GM23338 (cell line): ENCODE data around the gene ZNF681. TPM values are rescaled to one million over a fixed set of nuclear protein-coding genes. Genes with fewer than 3 reads are reported as not detected.

Source experiments
- ATAC-seq: fragments of 200-7000 bp; cut with Tn5 transposase; 3 replicates; pipeline ENCODE4 v1.9.1; 2020
- DNase-seq: peaks from one replicate; pipeline ENCODE4 v3.0.0-alpha.2; 2015; ENCODE audit warnings: low spot score
- H2AFZ ChIP-seq: fragments of 200-600 bp; sonication (generic); 2 replicates; pipeline ENCODE4 v1.8.0; 2016; ENCODE audit warnings: antibody characterized with exemption, mild to moderate bottlenecking, moderate library complexity
- H3F3A ChIP-seq: fragments of 200-600 bp; sonication (generic); replicated peaks from 2 replicates; pipeline ENCODE4 v1.8.0; 2017; ENCODE audit warnings: antibody characterized with exemption, mixed run types, low read depth
- H3K27ac ChIP-seq: fragments of 200-600 bp; sonication (generic); 2 replicates; pipeline ENCODE4 v1.6.1; 2016; ENCODE audit warnings: low read depth
- H3K27me3 ChIP-seq: fragments of 200-600 bp; sonication (generic); 2 replicates; pipeline ENCODE4 v1.8.0; 2016; ENCODE audit warnings: mild to moderate bottlenecking, mixed run types, moderate library complexity; ENCODE audit not compliant: insufficient read depth
- H3K36me3 ChIP-seq: fragments of 200-600 bp; sonication (generic); 2 replicates; pipeline ENCODE4 v1.8.0; 2016; ENCODE audit warnings: mild to moderate bottlenecking; ENCODE audit not compliant: insufficient read depth
- H3K4me1 ChIP-seq: fragments of 200-600 bp; sonication (generic); 2 replicates; pipeline ENCODE4 v1.8.0; 2016; ENCODE audit warnings: mild to moderate bottlenecking, moderate library complexity; ENCODE audit not compliant: insufficient read depth
- H3K4me2 ChIP-seq: fragments of 200-600 bp; sonication (generic); 2 replicates; pipeline ENCODE4 v1.7.1; 2017; ENCODE audit warnings: mixed run types
- H3K4me3 ChIP-seq: fragments of 200-600 bp; sonication (generic); 2 replicates; pipeline ENCODE4 v1.6.1; 2016; ENCODE audit warnings: mixed run types
- H3K79me2 ChIP-seq: fragments of 200-600 bp; sonication (generic); replicated peaks from 2 replicates; pipeline ENCODE4 v1.8.0; 2017; ENCODE audit warnings: mild to moderate bottlenecking; ENCODE audit not compliant: insufficient read depth
- H3K9me2 ChIP-seq: fragments of 200-600 bp; sonication (generic); 2 replicates; pipeline ENCODE4 v1.8.0; 2017; ENCODE audit not compliant: insufficient read depth
- H4K20me1 ChIP-seq: fragments of 200-600 bp; sonication (generic); replicated peaks from 2 replicates; pipeline ENCODE4 v1.8.0; 2017; ENCODE audit warnings: mild to moderate bottlenecking; ENCODE audit not compliant: insufficient read depth
- H3K27ac Mint-ChIP-seq: 2 replicates; pipeline ENCODE4 v1.8.0; 2020; ENCODE audit warnings: inconsistent platforms, mild to moderate bottlenecking, moderate library complexity, mixed read lengths
- H3K27me3 Mint-ChIP-seq: 3 replicates; pipeline ENCODE4 v1.8.0; 2022; ENCODE audit warnings: low read depth, mild to moderate bottlenecking, moderate library complexity, mixed read lengths, inconsistent platforms; ENCODE audit not compliant: insufficient read depth, poor library complexity
- H3K36me3 Mint-ChIP-seq: 3 replicates; pipeline ENCODE4 v1.8.0; 2021; ENCODE audit warnings: low read depth, mild to moderate bottlenecking, inconsistent platforms, moderate library complexity, mixed read lengths
- H3K4me1 Mint-ChIP-seq: 3 replicates; pipeline ENCODE4 v1.8.0; 2020; ENCODE audit warnings: mild to moderate bottlenecking, inconsistent platforms, mixed read lengths
- H3K4me3 Mint-ChIP-seq: 3 replicates; pipeline ENCODE4 v1.8.0; 2021; ENCODE audit warnings: moderate library complexity, mild to moderate bottlenecking, inconsistent platforms, mixed read lengths
- H3K9me3 Mint-ChIP-seq: 3 replicates; pipeline ENCODE4 v1.8.0; 2020; ENCODE audit warnings: moderate library complexity, mild to moderate bottlenecking, inconsistent platforms, mixed read lengths
- CREB1 ChIP-seq: fragments of 250-450 bp; sonication (Bioruptor Pico); IDR thresholded peaks from 2 replicates; pipeline ENCODE4 v1.5.0; 2020; ENCODE audit warnings: low read depth, mild to moderate bottlenecking, moderate library complexity
- CTCF ChIP-seq, 2 experiments: fragments of 200-600 bp in 1 of 2; sonication (generic) in 1 of 2; conservative IDR thresholded peaks; 2 replicates each; pipeline versions ENCODE4 v1.5.1 to v1.6.1; 2016 to 2017; ENCODE audit warnings: antibody characterized with exemption in 2 of 2, low read depth in 2 of 2, mild to moderate bottlenecking in 2 of 2, moderate library complexity in 1 of 2
- EZH2 ChIP-seq: fragments of 200-600 bp; sonication (generic); IDR thresholded peaks from one replicate; pipeline ENCODE4 v1.8.0; 2017; ENCODE audit warnings: antibody characterized with exemption, mild to moderate bottlenecking, low read depth; ENCODE audit not compliant: unreplicated experiment
- EZH2phosphoT487 ChIP-seq: fragments of 200-600 bp; sonication (generic); IDR thresholded peaks from one replicate; pipeline ENCODE4 v1.8.1; 2018; ENCODE audit warnings: antibody characterized with exemption; ENCODE audit not compliant: unreplicated experiment
- JUNB ChIP-seq: IDR thresholded peaks from one replicate; pipeline ENCODE4 v1.6.1; 2016; ENCODE audit warnings: antibody characterized with exemption; ENCODE audit not compliant: unreplicated experiment
- NANOG ChIP-seq: IDR thresholded peaks from 2 replicates; pipeline ENCODE4 v1.6.1; 2016; ENCODE audit warnings: antibody characterized with exemption, borderline replicate concordance
- POLR2AphosphoS5 ChIP-seq: IDR thresholded peaks from 2 replicates; pipeline ENCODE4 v1.6.1; 2016; ENCODE audit warnings: antibody characterized with exemption, low read depth
- REST ChIP-seq: IDR thresholded peaks from one replicate; pipeline ENCODE4 v1.6.1; 2018; ENCODE audit warnings: antibody characterized with exemption; ENCODE audit not compliant: unreplicated experiment
- STAT1 ChIP-seq: IDR thresholded peaks from one replicate; pipeline ENCODE4 v1.6.1; 2016; ENCODE audit warnings: antibody characterized with exemption; ENCODE audit not compliant: unreplicated experiment
- ZNF114 ChIP-seq: fragments of 250-450 bp; sonication (Bioruptor Pico); IDR thresholded peaks from 2 replicates; pipeline ENCODE4 v1.5.0; 2020; ENCODE audit warnings: mild to moderate bottlenecking, moderate library complexity
- ZNF331 ChIP-seq: fragments of 250-450 bp; sonication (Bioruptor Pico); IDR thresholded peaks from 2 replicates; pipeline ENCODE4 v1.5.0; 2020; ENCODE audit warnings: low read depth, mild to moderate bottlenecking, moderate library complexity
- polyA plus RNA-seq: library from polyadenylated mRNA; unstranded; fragments of >200 nt; fragmentation: Nextera tagmentation; extraction: Ambion mirVana; gene quantifications from 2 replicates; pipeline ENCODE4 v1.2.1, GENCODE V29; 2016
- total RNA-seq: library from RNA; depleted of rRNA; stranded (reverse); fragments of >200 nt; shearing (Covaris generic); gene quantifications from 2 replicates; pipeline ENCODE4 v1.2.3, GENCODE V29; 2014
- TF ChIP-seq, protein P1 (sequence below): fragments of 250-450 bp; sonication (Bioruptor Pico); IDR thresholded peaks from 2 replicates; pipeline ENCODE4 v1.5.0; 2020; ENCODE audit warnings: mild to moderate bottlenecking, moderate library complexity
- TF ChIP-seq, protein P2 (sequence below): IDR thresholded peaks from 2 replicates; pipeline ENCODE4 v1.6.1; 2016; ENCODE audit warnings: antibody characterized with exemption

Gene ZNF681
- total and polyA plus RNA-seq, 2 experiments from 2014 or later: 9.4 to 25.1 TPM

DNA sequence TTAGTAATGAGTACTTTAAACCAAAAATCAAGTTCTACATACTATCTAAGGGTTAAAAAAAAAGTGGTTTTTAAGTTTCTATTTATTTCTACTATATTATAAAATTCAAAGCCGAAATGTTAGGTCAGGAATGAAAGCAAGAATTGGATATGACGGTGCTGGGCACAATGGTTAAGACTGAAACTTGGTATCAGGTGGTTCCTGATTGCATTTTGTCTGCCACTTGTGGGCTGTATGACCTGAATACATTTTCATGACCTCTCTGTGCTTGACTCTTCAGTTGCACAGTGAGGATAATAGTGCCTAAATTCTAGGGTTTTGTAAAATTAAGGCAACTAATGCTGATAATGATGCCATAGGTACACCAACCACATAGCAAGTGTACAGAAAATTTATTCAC is 49.3 kb downstream of the ZNF681 start:
- Mint-ChIP-seq H3K27me3 (peaks cover 8% of the 10 kb centered on the region), H3K9me3 (peaks cover 17% of the 10 kb centered on the region), H3K4me1 (no peaks in the 10 kb centered on the region), H3K4me3 (no peak overlapping the region), H3K36me3 (no peaks in the 10 kb centered on the region; the same call in 2 of the 3 replicates), H3K27ac (no peak overlapping the region)
- Histone ChIP-seq H3K27ac (no peak overlapping the region), H3K4me3 (no peak overlapping the region), H3F3A (no peaks in the 10 kb centered on the region), H3K4me2 (no peak overlapping the region), H3K4me1 (no peaks in the 10 kb centered on the region), H3K27me3 (no peaks in the 10 kb centered on the region), H3K79me2 (no peaks in the 10 kb centered on the region), H3K9me2 (0 out of 2 replicates have a peak, but pooled peaks cover 3% of the 10 kb centered on the region), H2AFZ (no peak overlapping the region), H4K20me1 (no peaks in the 10 kb centered on the region), H3K36me3 (no peaks in the 10 kb centered on the region)
- DNase-seq: no peak
- ATAC-seq: no peak
- no peak for TF ChIP-seq NANOG
- no peak for TF ChIP-seq ZNF114 (CRISPR knock-in tag)
- TF ChIP-seq ZNF331: no peak
- TF ChIP-seq, protein P1, sequence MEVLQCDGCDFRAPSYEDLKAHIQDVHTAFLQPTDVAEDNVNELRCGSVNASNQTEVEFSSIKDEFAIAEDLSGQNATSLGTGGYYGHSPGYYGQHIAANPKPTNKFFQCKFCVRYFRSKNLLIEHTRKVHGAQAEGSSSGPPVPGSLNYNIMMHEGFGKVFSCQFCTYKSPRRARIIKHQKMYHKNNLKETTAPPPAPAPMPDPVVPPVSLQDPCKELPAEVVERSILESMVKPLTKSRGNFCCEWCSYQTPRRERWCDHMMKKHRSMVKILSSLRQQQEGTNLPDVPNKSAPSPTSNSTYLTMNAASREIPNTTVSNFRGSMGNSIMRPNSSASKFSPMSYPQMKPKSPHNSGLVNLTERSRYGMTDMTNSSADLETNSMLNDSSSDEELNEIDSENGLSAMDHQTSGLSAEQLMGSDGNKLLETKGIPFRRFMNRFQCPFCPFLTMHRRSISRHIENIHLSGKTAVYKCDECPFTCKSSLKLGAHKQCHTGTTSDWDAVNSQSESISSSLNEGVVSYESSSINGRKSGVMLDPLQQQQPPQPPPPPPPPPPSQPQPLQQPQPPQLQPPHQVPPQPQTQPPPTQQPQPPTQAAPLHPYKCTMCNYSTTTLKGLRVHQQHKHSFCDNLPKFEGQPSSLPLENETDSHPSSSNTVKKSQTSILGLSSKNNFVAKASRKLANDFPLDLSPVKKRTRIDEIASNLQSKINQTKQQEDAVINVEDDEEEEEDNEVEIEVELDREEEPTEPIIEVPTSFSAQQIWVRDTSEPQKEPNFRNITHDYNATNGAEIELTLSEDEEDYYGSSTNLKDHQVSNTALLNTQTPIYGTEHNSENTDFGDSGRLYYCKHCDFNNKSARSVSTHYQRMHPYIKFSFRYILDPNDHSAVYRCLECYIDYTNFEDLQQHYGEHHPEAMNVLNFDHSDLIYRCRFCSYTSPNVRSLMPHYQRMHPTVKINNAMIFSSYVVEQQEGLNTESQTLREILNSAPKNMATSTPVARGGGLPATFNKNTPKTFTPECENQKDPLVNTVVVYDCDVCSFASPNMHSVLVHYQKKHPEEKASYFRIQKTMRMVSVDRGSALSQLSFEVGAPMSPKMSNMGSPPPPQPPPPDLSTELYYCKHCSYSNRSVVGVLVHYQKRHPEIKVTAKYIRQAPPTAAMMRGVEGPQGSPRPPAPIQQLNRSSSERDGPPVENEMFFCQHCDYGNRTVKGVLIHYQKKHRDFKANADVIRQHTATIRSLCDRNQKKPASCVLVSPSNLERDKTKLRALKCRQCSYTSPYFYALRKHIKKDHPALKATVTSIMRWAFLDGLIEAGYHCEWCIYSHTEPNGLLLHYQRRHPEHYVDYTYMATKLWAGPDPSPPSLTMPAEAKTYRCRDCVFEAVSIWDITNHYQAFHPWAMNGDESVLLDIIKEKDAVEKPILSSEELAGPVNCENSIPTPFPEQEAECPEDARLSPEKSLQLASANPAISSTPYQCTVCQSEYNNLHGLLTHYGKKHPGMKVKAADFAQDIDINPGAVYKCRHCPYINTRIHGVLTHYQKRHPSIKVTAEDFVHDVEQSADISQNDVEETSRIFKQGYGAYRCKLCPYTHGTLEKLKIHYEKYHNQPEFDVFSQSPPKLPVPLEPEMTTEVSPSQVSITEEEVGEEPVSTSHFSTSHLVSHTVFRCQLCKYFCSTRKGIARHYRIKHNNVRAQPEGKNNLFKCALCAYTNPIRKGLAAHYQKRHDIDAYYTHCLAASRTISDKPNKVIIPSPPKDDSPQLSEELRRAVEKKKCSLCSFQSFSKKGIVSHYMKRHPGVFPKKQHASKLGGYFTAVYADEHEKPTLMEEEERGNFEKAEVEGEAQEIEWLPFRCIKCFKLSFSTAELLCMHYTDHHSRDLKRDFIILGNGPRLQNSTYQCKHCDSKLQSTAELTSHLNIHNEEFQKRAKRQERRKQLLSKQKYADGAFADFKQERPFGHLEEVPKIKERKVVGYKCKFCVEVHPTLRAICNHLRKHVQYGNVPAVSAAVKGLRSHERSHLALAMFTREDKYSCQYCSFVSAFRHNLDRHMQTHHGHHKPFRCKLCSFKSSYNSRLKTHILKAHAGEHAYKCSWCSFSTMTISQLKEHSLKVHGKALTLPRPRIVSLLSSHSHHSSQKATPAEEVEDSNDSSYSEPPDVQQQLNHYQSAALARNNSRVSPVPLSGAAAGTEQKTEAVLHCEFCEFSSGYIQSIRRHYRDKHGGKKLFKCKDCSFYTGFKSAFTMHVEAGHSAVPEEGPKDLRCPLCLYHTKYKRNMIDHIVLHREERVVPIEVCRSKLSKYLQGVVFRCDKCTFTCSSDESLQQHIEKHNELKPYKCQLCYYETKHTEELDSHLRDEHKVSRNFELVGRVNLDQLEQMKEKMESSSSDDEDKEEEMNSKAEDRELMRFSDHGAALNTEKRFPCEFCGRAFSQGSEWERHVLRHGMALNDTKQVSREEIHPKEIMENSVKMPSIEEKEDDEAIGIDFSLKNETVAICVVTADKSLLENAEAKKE (CRISPR knock-in tag): no peak
- TF ChIP-seq EZH2: no peak
- TF ChIP-seq REST: no peak
- TF ChIP-seq EZH2phosphoT487: no peak
- no peak for TF ChIP-seq CTCF (conservative IDR thresholded peaks at IDR 0.05; ENCODE audit: low read depth in 2 of 2)
- TF ChIP-seq, protein P2, sequence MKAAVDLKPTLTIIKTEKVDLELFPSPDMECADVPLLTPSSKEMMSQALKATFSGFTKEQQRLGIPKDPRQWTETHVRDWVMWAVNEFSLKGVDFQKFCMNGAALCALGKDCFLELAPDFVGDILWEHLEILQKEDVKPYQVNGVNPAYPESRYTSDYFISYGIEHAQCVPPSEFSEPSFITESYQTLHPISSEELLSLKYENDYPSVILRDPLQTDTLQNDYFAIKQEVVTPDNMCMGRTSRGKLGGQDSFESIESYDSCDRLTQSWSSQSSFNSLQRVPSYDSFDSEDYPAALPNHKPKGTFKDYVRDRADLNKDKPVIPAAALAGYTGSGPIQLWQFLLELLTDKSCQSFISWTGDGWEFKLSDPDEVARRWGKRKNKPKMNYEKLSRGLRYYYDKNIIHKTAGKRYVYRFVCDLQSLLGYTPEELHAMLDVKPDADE: no peak
- TF ChIP-seq JUNB: no peak
- TF ChIP-seq STAT1: no peak
- TF ChIP-seq POLR2AphosphoS5: no peak
- no peak for TF ChIP-seq CREB1
